HG03521 (cell line): ENCODE data around the gene PAK4.
"Not testable (repeated sequence)": the region's sequence is repeated elsewhere in the genome, so short reads cannot be mapped to it uniquely, and the experiment has no call there.

Experiments
- ATAC-seq: cut with Tn5 transposase; IDR thresholded peaks from one replicate; pipeline ENCODE4 v1.9.1; 2021; ENCODE audit warnings: mild to moderate bottlenecking, moderate library complexity; ENCODE audit not compliant: unreplicated experiment

Gene PAK4

DNA sequence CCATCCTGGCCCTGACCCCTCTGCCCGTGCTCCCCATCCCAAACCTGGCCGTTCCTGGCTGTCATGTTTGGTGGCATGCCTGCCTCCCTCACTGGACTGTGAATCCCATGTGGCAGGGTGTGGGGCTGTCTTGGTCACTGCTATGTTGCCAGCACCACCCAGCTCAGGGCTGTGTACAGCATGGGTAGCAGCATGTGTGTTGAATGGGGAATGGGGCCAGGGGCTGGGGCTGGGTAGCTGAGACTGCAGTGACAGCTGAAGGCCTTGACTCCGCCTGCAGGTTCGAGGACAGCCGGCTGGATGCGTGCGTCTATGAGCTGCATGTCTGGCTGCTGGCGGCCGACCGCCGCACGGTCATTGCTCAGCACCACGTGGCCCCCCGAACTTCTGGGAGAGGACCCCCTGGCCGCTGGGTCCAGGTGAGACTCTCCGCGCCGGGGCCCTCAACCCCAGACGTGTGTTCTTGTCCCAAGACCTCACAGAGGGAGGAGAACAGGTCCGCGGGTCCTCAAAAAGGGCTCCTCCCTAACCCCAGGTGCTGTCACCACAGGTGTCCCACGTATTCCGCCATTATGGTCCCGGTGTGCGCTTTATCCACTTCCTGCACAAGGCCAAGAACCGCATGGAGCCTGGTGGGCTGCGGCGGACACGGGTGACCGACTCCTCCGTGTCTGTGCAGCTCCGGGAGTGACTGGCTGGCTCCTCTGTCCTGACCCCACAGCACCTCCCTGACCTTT, 74.6 kb downstream of the PAK4 start:
- no peak for ATAC-seq

- ATAC-seq: no peak
These were observed 75.2 kb downstream of the PAK4 start for GRCh38 chr19:39200803-39201115.

GRCh38 chr19:39202998-39203355, 77.4 kb downstream of the PAK4 start:
- ATAC-seq: no peak

- ATAC-seq: no peak
These were observed 78.1 kb downstream of the PAK4 start, which contains the start of gene SYCN for GRCh38 chr19:39203372-39204341. SYCN (minus strand) TSS chr19:39204263; CDS start chr19:39204254, 9 bp downstream.

- no peak for ATAC-seq
These were observed 79.8 kb downstream of the PAK4 start for GRCh38 chr19:39205449-39205764.

GRCh38 chr19:39206122-39206521, 80.5 kb downstream of the PAK4 start:
- ATAC-seq: no peak

DNA sequence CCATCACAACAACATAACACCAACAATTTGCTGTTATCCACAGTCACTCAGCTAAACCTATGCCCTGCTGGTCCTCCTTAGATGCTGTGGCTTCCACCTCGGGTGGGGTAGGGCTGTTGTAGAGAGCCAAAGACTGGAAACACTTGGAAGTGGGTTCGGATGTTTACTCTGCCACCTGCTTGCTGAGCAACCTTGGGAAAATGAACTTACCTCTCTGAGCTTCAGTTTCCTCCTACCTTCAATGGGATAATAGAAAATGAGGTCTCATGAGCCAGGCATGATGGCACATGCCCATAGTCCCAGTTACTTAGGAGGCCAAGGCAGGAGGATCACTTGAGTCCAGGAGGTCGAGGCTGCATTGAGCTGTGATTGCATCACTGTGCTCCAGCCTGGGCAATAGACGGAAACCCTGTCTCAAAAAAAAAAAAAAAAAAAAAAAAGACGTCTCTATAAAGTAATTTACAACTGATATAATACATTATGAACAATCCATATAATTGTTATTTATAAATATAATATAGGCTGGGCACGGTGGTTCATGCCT, 81.8 kb downstream of the PAK4 start:
- no peak for ATAC-seq

DNA sequence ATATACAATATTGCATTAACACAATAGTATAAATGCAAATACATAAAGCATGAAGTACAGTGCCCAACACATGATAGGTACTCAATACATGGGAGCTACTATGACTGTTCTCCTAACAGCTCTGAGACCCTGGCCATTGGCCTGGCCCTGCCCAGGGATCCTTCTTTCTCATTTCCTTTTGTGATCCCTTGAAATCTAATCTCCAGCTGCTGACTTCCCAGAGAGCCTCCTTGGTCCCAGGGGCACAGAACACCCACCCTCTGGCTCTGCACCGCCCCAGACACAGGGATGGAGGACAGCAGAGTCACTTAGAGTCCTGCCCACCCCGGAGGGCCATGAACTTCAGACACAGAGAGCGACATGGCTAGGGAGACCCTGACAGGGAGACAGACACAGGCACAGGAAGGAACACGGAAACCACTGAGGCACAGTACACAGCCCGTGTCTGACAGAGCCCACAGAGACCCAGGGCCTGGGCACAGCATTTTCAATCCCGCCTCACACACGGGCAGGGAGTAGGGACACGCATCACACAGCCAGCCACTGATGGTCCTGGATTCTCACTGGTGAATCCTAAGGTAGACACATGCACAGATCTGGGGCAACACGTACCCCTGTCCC, 82.7 kb downstream of the PAK4 start:
- no peak for ATAC-seq

- ATAC-seq: no peak
These were observed 83.6 kb downstream of the PAK4 start for GRCh38 chr19:39209196-39209595.

DNA sequence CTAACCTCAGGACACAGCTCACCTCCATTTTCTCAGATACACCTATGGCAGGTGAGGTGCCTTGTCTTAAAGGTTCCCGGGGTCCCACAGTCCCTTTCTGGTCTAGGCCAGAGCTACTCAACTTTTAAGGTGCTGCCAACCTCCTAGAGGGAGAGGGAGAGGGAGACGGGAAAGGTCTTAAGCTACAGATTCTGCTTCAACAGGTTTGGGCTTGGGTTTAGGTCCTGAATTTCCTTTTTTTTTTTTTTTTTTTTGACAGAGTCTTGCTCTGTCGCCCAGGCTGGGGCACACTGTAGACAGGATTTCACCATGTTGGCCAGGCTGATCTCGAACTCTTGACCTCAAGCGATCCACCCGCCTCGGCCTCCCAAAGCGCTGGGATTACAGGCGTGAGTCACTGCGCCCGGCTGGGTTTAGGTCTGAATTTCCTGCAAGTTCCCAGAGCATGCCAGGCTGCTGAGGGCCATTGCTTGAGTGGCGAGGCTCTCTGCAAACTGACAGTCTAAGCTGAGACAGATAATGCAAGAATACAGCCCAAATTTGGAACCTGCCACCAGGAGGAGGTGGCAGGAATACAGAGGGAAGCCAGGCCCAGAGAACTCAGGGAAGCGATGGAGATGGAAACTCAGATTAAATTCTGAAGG, 86.3 kb downstream of the PAK4 start:
- ATAC-seq: no peak

GRCh38 chr19:39212375-39212742, 86.8 kb downstream of the PAK4 start:
- no peak for ATAC-seq

- not testable (repeated sequence) for ATAC-seq
These were observed 89.7 kb downstream of the PAK4 start for GRCh38 chr19:39215323-39215722.

- ATAC-seq: no peak
These were observed 91.5 kb downstream of the PAK4 start for GRCh38 chr19:39217094-39217493.

DNA sequence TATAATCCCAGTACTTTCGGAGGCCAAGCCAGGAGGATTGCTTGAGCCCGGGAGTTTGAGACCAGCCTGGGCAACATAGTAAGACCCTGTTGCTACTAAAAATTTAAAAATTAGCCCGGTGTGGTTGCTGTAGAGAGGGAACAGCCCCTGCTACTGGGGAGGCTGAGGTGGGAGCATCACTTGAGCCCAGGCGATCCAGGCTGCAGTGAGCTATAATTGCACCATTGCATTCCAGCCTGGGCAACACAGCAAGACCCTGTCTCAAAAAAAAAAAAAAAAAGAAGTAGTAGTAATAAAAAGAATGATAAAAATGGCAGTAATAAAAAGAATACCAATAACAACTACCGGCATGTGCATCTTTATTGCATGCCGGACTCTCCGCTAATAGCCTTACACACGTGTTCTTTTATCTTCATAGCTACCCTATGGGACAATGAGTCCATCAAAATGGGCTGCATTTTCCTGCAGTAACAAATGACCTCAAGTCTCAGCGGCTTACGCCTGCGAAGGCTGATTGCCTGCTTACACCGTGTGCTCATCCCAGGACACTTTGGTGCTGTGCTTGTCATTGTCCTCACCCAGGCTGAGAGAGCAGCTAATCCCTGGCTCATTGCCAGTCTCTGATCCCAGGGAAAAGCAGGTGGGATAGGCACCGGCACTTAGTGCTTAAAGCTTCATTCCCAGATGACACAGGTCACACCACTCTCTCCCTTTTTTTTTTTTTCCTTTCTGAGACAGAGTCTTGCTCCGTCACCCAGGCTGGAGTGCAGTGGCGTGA, 92.8 kb downstream of the PAK4 start:
- ATAC-seq: no peak

- not testable (repeated sequence) for ATAC-seq
These were observed 93.5 kb downstream of the PAK4 start for GRCh38 chr19:39219108-39219507.

GRCh38 chr19:39223703-39224279, 98.2 kb downstream of the PAK4 start:
- ATAC-seq: no peak

- ATAC-seq: no peak
These were observed 99.3 kb downstream of the PAK4 start for GRCh38 chr19:39224910-39225309.
